ENCODE results near the gene REXO4.

The REXO4 gene

DNA sequence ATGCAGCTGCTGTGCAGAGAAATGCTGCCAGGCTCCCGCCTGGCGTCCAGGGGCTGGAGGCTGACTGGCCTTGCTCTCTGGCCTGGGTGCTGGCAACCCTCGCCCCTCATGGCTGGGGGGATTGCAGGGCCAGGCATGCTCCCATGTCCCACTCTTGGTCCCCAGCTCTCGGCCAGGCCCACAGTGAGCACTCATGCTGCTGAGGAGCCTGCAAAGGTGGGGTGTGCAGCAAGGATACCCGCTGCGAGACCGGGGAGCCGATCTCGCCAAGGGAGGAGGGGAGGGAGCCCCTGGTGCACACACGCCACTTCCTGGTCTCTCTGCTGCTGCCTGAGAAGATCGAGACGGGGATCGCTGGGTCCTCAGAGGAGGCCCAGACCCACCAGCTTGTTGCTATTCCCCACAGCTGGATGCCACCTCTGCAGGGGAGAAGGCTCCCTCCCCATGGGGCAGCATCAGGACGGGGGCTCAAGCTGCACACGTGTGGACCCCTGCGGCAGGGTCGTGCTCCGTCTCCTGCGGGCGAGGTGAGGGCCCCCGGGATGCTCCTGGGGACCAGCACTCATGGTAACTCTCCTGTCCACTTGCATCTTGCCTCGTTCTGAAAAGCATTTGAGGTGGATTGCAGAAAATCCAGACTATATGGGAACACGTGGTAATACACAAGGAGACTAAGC, 27.6 kb upstream of the REXO4 start:
- H3K27me3 ChIP-seq (ENCODE audit: control insufficient read depth, insufficient read depth, low read length) = peaks cover 16% of the 10 kb centered on the region

DNA sequence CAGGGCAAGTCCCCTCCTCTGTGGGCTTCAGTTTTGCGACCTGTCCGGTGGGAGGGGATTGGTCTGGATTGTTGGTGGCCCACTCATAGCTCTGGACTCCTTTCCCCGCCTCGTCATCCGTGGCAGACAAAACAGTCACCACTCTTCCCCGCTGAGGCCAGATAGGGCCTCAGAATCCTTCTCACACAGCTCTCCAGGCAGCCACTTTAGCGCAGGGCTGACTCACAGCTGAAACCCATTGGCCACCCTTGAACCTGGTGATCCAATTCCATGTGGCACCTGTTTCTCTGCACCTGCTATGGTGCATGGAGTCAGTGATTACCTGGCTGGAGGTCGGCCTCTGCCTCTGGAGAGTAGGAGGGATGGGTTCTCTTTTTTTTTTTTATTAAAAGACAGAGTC, 26.2 kb upstream of the REXO4 start:
- Histone ChIP-seq H3K4me1 (ENCODE audit: control insufficient read depth, insufficient read depth, low read length) (no peaks in the 10 kb centered on the region), H3K9ac (ENCODE audit: low read depth, low read length) (no peak overlapping the region), H3K36me3 (ENCODE audit: insufficient read depth, low read length) (no peaks in the 10 kb centered on the region), H3K9me3 (replicated peaks; ENCODE audit: low read length) (no peaks in the 10 kb centered on the region), H3K4me2 (ENCODE audit: low read length) (no peak overlapping the region), H3K27me3 (ENCODE audit: control insufficient read depth, insufficient read depth, low read length) (peaks cover 16% of the 10 kb centered on the region), H3K4me3 (ENCODE audit: low read length) (no peak overlapping the region)

More for the DNA sequence above, 27.6 kb upstream of the REXO4 start:
- Histone ChIP-seq H3K4me3 (ENCODE audit: low read length) (no peak overlapping the region), H3K9me3 (replicated peaks; ENCODE audit: low read length) (no peaks in the 10 kb centered on the region), H3K4me1 (ENCODE audit: control insufficient read depth, insufficient read depth, low read length) (no peaks in the 10 kb centered on the region), H3K9ac (ENCODE audit: low read depth, low read length) (no peak overlapping the region), H3K4me2 (ENCODE audit: low read length) (no peak overlapping the region), H3K36me3 (ENCODE audit: insufficient read depth, low read length) (no peaks in the 10 kb centered on the region)

DNA sequence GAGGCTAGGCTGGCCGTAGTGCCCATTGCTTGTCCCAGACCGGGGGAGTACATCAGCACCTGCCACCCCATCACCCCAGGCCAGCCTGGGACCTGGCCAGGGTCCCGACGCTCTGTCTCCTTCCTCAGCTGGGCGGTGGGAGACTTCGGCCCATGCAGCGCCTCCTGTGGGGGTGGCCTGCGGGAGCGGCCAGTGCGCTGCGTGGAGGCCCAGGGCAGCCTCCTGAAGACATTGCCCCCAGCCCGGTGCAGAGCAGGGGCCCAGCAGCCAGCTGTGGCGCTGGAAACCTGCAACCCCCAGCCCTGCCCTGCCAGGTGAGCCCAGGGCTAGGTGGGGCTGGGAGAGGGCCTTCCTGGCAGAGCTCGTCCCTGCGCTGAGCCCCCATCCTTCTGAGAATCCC, 25.4 kb upstream of the REXO4 start:
- H3K27me3 ChIP-seq (ENCODE audit: control insufficient read depth, insufficient read depth, low read length) = peaks cover 16% of the 10 kb centered on the region
- H3K4me1 ChIP-seq (ENCODE audit: control insufficient read depth, insufficient read depth, low read length) = no peaks in the 10 kb centered on the region
- no peak overlapping the region for H3K4me2 ChIP-seq (ENCODE audit: low read length)
- H3K36me3 ChIP-seq (ENCODE audit: insufficient read depth, low read length) = no peaks in the 10 kb centered on the region
- H3K9me3 ChIP-seq (replicated peaks; ENCODE audit: low read length) = no peaks in the 10 kb centered on the region
- no peak overlapping the region for H3K9ac ChIP-seq (ENCODE audit: low read depth, low read length)
- H3K4me3 ChIP-seq (ENCODE audit: low read length) = no peak overlapping the region

DNA sequence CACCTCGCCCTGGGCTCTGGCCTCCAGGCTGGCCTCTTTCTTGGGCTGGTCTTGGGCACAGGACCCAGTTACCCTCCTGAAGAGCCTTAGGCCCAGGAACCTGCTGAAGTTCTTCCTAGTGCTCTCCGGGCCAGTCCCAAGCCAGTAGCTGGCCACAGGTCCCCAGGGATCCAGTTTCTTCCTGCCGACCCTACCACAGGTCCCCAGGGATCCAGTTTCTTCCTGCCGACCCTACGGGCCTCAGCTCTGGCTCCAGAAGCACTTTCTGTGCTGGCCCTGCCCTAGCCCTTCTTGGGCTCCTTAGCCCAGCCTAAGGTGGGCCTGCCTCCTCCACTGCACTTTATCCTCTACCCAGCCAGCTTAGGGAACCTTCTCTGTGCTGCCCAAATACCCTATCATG, 23.8 kb upstream of the REXO4 start:
- no peaks in the 10 kb centered on the region for H3K36me3 ChIP-seq (ENCODE audit: insufficient read depth, low read length)
- H3K4me2 ChIP-seq (ENCODE audit: low read length) = no peak overlapping the region
- H3K9me3 ChIP-seq (replicated peaks; ENCODE audit: low read length) = no peaks in the 10 kb centered on the region
- H3K4me1 ChIP-seq (ENCODE audit: control insufficient read depth, insufficient read depth, low read length) = no peaks in the 10 kb centered on the region
- H3K9ac ChIP-seq (ENCODE audit: low read depth, low read length) = no peak overlapping the region
- no peak overlapping the region for H3K4me3 ChIP-seq (ENCODE audit: low read length)
- peaks cover 16% of the 10 kb centered on the region for H3K27me3 ChIP-seq (ENCODE audit: control insufficient read depth, insufficient read depth, low read length)

DNA sequence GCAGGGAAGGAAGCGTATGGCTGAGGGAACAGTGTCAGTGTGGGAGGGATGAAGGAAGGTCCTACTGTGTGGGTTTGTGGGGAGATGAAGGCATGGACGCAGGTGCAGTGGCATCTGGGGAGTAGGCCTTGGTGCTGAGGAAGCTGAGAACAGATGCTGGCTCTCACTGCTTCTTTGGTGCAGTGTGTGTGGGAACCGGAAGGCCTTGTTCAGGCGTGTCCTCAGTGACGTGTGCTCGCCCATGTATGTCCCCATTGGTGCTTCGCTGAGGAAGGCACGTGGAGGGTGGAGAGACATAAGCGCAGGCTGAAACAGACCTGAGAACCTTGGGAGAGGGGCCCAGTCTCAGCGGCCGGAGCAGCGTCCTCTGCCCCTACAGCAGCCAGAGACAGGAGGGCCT, 23.1 kb upstream of the REXO4 start:
- Histone ChIP-seq H3K9ac (ENCODE audit: low read depth, low read length) (no peak overlapping the region), H3K9me3 (replicated peaks; ENCODE audit: low read length) (no peaks in the 10 kb centered on the region), H3K27me3 (ENCODE audit: control insufficient read depth, insufficient read depth, low read length) (peaks cover 9% of the 10 kb centered on the region), H3K4me2 (ENCODE audit: low read length) (no peak overlapping the region), H3K36me3 (ENCODE audit: insufficient read depth, low read length) (no peaks in the 10 kb centered on the region), H3K4me1 (ENCODE audit: control insufficient read depth, insufficient read depth, low read length) (no peaks in the 10 kb centered on the region), H3K4me3 (ENCODE audit: low read length) (no peak overlapping the region)

DNA sequence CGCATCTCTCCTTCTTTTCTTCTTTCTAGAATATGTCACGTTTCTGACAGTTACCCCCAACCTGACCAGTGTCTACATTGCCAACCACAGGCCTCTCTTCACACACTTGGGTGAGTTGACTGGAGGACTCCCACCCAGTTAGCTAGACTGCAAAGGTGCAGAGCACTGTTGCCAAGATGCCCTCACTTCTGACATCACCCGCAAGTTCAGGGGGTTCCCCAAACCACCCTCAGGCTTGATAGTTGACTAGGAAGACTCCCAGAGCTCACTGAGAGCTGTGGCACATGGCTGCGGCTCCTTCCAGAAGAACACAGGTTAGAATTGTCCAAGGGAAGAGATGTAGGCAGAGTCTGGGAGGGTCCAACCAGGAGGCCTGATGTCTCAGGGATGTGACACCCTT, 21.5 kb upstream of the REXO4 start:
- Histone ChIP-seq H3K4me2 (ENCODE audit: low read length) (no peak overlapping the region), H3K9me3 (replicated peaks; ENCODE audit: low read length) (no peaks in the 10 kb centered on the region), H3K9ac (ENCODE audit: low read depth, low read length) (no peak overlapping the region), H3K27me3 (ENCODE audit: control insufficient read depth, insufficient read depth, low read length) (no peaks in the 10 kb centered on the region), H3K36me3 (ENCODE audit: insufficient read depth, low read length) (no peaks in the 10 kb centered on the region), H3K4me1 (ENCODE audit: control insufficient read depth, insufficient read depth, low read length) (no peaks in the 10 kb centered on the region), H3K4me3 (ENCODE audit: low read length) (no peak overlapping the region)

DNA sequence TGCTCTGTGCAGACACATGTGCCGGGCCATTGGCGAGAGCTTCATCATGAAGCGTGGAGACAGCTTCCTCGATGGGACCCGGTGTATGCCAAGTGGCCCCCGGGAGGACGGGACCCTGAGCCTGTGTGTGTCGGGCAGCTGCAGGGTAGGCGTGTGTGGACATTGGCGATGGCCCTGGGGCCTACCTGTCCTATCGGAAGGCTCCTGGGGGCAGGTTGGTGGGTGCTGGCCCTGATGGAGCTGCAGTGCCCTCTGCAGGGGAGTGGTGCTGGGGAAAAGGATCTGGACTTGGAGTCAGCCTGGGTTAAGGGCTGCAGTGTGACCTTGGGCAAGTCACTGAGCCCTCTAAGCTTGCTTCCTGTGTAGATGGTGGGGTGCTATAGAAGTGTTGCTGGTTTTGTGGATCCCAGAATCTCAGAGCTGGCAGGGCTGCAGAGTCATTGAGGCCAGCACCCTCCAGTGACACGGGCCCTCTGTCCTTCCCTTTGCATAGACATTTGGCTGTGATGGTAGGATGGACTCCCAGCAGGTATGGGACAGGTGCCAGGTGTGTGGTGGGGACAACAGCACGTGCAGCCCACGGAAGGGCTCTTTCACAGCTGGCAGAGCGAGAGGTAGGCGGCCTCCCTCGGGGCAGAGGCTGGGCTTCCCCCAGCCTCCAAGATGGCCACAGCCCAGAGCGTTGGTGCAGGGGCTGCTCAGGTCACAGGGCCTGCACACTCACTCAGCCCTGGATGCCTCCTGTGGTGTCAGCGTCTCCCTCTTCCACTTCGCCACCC, 20.1 kb upstream of the REXO4 start:
- Histone ChIP-seq H3K4me1 (ENCODE audit: control insufficient read depth, insufficient read depth, low read length) (no peaks in the 10 kb centered on the region), H3K4me2 (ENCODE audit: low read length) (no peak overlapping the region), H3K36me3 (ENCODE audit: insufficient read depth, low read length) (no peaks in the 10 kb centered on the region), H3K4me3 (ENCODE audit: low read length) (no peak overlapping the region), H3K9ac (ENCODE audit: low read depth, low read length) (no peak overlapping the region), H3K27me3 (ENCODE audit: control insufficient read depth, insufficient read depth, low read length) (no peaks in the 10 kb centered on the region), H3K9me3 (replicated peaks; ENCODE audit: low read length) (no peaks in the 10 kb centered on the region)

DNA sequence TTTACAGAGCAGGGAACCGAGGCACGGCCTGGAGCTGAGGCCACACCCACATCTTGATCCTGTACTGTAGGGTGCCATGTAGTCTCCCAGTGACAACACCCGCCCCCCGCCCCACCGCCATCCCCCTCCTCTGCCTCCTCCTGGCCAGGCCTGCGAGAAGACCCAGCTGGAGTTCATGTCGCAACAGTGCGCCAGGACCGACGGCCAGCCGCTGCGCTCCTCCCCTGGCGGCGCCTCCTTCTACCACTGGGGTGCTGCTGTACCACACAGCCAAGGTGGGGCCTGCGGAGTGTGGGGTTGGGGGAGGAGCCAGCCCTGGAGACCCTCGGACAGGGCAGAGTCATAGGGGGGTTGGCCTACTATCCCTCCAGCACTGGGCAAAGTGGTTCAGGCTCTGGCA, 18.9 kb upstream of the REXO4 start:
- H3K4me2 ChIP-seq (ENCODE audit: low read length) = no peak overlapping the region
- H3K36me3 ChIP-seq (ENCODE audit: insufficient read depth, low read length) = no peaks in the 10 kb centered on the region
- H3K4me1 ChIP-seq (ENCODE audit: control insufficient read depth, insufficient read depth, low read length) = no peaks in the 10 kb centered on the region
- no peaks in the 10 kb centered on the region for H3K9me3 ChIP-seq (replicated peaks; ENCODE audit: low read length)
- H3K9ac ChIP-seq (ENCODE audit: low read depth, low read length) = no peak overlapping the region
- no peak overlapping the region for H3K4me3 ChIP-seq (ENCODE audit: low read length)
- no peaks in the 10 kb centered on the region for H3K27me3 ChIP-seq (ENCODE audit: control insufficient read depth, insufficient read depth, low read length)

DNA sequence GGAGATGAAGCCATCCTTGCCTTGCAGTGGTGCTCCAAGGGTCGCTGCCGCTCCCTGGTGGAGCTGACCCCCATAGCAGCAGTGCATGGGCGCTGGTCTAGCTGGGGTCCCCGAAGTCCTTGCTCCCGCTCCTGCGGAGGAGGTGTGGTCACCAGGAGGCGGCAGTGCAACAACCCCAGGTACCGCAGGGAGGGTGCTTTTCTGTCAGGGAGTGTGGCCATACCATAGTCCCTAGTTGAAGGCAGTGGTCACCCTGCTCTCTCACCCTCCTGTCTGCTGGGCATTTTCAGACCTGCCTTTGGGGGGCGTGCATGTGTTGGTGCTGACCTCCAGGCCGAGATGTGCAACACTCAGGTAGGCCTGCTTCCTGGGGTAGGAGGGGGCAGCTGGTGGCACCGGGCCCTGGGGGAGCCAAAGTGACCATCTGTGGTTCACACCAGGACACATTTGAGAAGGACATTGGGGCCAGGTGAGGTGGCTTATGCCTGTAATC, 15.6 kb upstream of the REXO4 start:
- Histone ChIP-seq H3K4me1 (ENCODE audit: control insufficient read depth, insufficient read depth, low read length) (no peaks in the 10 kb centered on the region), H3K9ac (ENCODE audit: low read depth, low read length) (no peak overlapping the region), H3K4me3 (ENCODE audit: low read length) (no peak overlapping the region), H3K36me3 (ENCODE audit: insufficient read depth, low read length) (no peaks in the 10 kb centered on the region), H3K27me3 (ENCODE audit: control insufficient read depth, insufficient read depth, low read length) (no peaks in the 10 kb centered on the region), H3K4me2 (ENCODE audit: low read length) (no peak overlapping the region), H3K9me3 (replicated peaks; ENCODE audit: low read length) (no peaks in the 10 kb centered on the region)

DNA sequence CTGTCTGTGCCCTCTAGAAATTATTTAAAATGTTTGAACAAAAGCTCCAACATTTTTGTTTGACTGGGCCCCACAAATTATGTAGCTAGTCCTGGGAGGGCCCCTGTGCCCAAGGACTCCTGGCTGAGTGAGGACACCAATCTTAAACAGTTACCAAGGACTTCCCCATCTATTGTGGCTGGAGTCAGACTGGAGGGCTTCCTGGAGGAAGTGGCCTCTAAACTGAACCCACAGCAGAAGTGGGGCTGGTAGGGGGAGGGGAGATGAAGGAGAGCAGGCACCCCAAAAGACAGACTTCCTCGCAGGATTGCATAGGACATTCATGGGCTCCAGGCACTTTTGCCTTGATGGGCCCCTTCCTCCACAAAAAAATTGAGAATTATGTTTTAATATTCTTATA, 12.4 kb upstream of the REXO4 start:
- Histone ChIP-seq H3K4me2 (ENCODE audit: low read length) (no peak overlapping the region), H3K27me3 (ENCODE audit: control insufficient read depth, insufficient read depth, low read length) (peaks cover 10% of the 10 kb centered on the region), H3K4me3 (ENCODE audit: low read length) (no peak overlapping the region), H3K36me3 (ENCODE audit: insufficient read depth, low read length) (no peaks in the 10 kb centered on the region), H3K9ac (ENCODE audit: low read depth, low read length) (no peak overlapping the region), H3K4me1 (ENCODE audit: control insufficient read depth, insufficient read depth, low read length) (no peaks in the 10 kb centered on the region), H3K9me3 (replicated peaks; ENCODE audit: low read length) (no peaks in the 10 kb centered on the region)

DNA sequence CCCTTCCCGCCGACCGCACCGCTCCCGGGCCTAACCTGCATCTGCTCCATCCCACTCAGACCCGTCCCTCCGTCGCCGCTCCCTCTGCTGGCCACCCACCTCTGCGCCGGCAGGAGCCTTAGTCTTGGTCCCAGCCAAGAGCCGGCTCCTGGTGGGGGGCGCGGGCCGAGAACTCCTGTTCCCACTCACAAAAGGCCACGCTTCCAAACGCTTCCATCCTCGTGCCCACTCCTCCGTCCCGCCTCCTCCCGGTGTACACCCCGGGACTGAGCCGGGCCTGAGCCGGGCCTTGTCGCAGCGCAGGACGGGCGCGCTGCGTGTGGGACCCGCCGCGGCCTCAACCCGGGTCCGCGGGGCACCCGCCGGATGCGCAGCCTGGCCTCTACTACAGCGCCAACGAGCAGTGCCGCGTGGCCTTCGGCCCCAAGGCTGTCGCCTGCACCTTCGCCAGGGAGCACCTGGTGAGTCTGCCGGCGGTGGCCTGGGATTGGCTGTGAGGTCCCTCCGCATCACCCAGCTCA, 11.9 kb upstream of the REXO4 start:
- Histone ChIP-seq H3K4me1 (ENCODE audit: control insufficient read depth, insufficient read depth, low read length) (no peaks in the 10 kb centered on the region), H3K9me3 (replicated peaks; ENCODE audit: low read length) (no peaks in the 10 kb centered on the region), H3K36me3 (ENCODE audit: insufficient read depth, low read length) (no peaks in the 10 kb centered on the region), H3K4me3 (ENCODE audit: low read length) (no peak overlapping the region), H3K27me3 (ENCODE audit: control insufficient read depth, insufficient read depth, low read length) (peaks cover 10% of the 10 kb centered on the region), H3K9ac (ENCODE audit: low read depth, low read length) (no peak overlapping the region), H3K4me2 (ENCODE audit: low read length) (no peak overlapping the region)

Data from skeletal muscle satellite cell (primary cell).